Stimulated activated CD4-positive, alpha-beta T cell treated with anti-CD3 and anti-CD28 coated beads, Interleukin-1b, Interleukin-23, amount 100 ng/mL, for 4 hours (primary cell): ENCODE data around the gene UNC93B1.
A peak's percentile ranks its signal among the peaks of the same experiment; 100 is the strongest.

Experiments
- DNase-seq, 2 donors: peaks; one replicate each; pipeline ENCODE4 v3.0.0-alpha.2; 2020; ENCODE audit warnings: low read depth in 2 of 2

The UNC93B1 gene

GRCh38 chr11:68040101-68040956 lies 36.4 kb upstream of the UNC93B1 start:
- DNase-seq: peak in 1 of 2 donors; percentile 37

- no peak for DNase-seq
These were observed 35.7 kb upstream of the UNC93B1 start for GRCh38 chr11:68039526-68040086.

DNA sequence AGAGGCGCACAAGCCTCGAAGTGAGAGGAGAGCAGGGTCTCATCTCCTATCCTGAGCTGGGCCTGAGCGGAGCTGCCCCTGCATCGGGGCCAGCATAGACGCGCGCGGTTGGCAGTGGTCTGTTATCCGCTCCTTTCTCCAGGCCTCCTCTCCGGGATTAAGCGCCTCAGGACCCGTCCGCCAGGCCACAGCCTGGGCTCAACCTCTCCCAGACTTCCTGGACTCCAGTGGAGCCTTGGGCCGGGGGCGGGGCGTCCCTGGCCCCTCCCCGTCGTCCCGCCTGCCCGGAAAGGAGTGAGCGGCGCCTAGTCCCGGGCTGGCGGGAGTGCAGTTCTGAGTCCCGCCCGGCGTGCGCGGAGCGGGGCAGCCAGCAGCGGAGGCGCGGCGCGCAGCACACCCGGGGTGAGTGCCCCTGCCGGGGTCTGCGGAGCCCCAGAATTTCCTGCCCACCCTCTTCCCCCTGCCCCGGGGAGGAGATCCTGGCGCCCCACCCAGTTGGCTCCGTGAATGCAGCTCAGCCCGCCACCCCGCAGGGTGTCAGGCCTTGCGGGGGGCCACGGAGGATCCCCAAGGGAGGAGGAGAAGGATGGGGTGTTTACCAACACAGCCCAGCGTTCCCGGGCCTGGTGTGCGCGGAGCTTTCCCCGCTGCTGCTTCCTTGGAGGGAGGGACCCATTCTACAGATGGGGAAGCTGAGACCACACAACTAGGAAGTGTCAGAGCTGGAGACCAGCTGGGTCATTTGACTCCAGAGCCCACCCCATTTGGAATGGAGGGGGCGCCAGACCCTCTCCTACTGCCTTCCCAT lies 35.0 kb upstream of the UNC93B1 start, which contains the start of gene TCIRG1:
Gene TCIRG1 (plus strand): TSS at position 308 of the 808 bp plus-strand sequence. CDS start 2,247 bp downstream, outside the sequence.
- DNase-seq: peak; percentile 40 to 61

GRCh38 chr11:68038226-68038717 lies 34.4 kb upstream of the UNC93B1 start:
- DNase-seq: no peak

DNA sequence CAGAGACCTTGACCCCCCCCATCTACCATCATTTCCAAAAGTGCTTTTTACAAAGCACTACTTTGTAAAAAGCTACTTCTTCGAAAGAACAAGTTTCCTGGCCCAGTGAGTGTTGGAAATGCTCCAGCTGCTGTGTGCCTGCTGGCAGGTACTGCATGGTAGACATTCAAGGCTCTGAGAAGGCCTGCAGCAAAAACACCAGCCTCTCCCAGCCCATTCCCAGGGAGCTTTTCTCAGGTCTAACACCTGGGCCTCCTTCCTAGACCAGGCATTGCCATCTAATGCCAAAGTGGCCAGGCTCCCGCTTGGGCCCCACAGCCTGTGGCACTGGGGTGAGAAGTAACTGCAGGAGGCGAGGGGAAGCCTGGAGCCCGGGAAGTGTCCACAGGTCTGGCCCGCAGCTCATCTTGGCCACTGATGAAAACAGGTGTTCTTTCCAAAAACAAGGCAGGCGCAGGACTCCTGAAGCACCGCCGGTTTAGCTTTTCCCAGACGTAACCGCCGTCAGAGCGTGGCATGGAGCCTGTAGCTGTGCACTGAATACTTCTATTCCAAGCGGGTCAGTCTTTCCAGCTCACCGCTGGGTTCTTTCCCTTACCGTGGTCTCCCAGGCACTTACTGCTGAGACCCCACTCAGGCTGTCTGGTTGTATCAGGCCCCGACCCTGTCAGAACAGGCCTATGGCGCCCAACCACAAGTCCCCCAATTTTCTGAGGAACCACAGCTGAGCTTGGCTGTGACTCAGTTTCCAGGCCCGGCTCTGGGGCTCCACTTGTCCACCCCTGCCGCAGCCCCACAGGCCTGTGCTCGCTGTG lies 33.7 kb upstream of the UNC93B1 start:
- DNase-seq: no peak

DNA sequence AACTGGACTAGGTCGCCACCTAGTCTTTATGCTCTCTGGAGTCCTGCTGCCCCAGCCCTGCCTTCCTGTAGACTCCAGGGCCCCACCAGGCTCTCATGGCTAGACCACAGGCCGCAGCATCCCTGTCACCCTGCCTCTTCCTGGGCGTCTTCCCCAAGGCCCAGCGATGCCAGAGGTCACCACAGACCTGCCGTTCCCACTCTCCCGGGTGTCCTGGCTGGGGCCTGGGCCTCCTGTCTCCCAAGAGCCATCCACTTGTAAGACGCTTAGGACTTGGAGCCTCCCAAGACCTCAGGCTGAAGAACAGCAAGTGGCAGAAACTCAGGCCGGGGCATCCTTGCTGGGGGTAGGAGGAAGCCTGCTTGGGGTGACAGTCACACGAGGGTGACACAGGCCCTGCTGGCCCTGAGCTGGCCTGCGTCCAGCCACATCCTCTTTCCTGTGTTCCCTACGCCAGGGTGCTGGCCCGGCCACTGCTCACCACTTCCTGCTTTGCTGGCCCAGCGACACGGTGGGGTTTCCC lies 32.9 kb upstream of the UNC93B1 start:
- no peak for DNase-seq

DNA sequence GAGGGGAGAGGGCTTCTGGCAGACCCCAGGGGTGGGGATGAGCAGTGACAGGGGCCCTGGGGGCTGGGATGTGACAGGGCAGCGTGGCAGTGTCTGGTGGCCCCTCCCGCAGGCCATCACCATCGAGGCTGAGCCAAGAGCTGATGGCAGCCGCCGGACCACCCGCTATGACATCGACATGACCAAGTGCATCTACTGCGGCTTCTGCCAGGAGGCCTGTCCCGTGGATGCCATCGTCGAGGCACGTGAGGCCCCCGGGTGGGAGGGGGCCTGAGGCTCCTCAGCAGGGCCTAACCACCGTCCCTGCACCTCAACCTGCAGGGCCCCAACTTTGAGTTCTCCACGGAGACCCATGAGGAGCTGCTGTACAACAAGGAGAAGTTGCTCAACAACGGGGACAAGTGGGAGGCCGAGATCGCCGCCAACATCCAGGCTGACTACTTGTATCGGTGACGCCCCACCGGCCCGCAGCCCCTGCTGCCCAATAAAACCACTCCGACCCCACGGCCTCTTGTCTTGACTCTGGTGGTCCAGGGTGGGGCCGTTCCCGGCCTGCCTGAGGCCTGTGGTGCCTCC lies 32.3 kb upstream of the UNC93B1 start:
- DNase-seq: no peak

- no peak for DNase-seq
These were observed 31.5 kb upstream of the UNC93B1 start for GRCh38 chr11:68035266-68035876.

DNA sequence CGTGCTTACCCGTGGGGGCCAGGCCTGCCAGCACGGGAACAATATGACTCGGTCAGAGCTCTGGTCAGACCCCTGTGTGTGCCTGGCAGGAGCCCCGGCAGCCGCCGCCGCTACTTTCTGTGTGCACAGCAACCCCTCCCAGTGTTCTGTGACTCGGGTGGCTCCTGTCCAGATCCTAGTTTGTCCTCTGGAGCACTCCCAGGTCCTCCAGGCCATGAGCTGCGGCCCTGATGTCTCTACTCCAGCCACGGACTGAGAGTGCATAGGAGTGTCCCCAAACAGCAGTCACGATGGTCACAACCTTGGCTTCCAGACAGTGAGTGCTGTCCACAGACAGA lies 29.8 kb upstream of the UNC93B1 start:
- no peak for DNase-seq

GRCh38 chr11:68032997-68033707 lies 29.3 kb upstream of the UNC93B1 start:
- DNase-seq: no peak

DNA sequence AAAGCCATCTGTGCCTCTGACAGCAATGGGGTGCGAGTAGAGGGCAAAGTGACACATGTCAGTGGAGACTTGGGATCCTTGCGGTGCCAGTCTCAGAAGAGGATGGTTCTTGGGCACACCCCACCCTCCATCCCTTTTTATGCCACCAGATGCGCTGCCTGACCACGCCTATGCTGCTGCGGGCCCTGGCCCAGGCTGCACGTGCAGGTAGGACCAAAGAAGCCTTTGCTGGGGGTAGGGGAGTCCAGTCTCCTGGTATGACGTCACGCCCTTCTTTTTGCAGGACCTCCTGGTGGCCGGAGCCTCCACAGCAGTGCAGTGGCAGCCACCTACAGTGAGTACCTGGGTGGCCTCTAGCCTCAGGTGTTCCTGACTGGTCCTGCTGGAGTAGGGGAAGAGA lies 28.1 kb upstream of the UNC93B1 start:
- DNase-seq: no peak

GRCh38 chr11:68031144-68031464 lies 27.2 kb upstream of the UNC93B1 start:
- DNase-seq: no peak

- DNase-seq: peak; percentile 94 to 97
These were observed 26.6 kb upstream of the UNC93B1 start, which contains the start of gene NDUFS8 for GRCh38 chr11:68030318-68031143. TSS of gene NDUFS8 (plus strand) at chr11:68030681. CDS start at chr11:68032152, 1,471 bp downstream.

DNA sequence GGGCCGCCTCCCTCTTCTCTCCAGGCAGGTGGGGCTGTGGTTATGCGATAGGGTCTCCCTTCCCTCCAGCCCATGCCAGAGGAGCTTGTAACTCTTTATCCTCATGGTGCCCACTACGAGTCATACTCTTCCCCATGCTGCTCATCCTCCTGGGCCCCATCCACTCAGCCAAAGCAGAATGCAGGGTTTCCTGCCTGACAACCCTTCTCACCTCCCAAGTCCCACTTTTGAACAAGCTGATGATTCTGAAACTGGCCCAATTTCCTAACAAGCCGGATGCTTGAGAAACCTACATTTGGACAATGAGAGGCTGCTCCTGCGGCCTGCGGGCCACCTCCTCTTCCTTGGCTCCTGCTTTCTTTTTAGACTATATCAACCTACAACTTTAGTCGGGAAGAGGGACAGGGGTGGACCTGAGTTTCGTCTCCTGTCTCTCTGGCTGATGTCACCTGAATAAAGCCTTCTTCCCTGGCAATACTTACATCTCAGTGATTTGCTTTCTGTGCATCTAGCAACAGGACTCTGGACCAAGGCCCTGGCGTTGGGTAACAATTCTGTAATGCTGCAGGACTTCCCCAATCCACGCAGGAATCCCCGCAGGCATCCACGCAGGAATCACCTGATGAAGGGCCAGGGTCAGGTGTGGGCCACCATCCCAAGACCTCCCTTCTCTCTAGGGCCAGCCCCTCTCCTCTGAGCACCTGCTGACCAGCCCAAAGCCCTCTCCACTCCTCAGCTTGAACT lies 25.1 kb upstream of the UNC93B1 start:
- DNase-seq: no peak

DNA sequence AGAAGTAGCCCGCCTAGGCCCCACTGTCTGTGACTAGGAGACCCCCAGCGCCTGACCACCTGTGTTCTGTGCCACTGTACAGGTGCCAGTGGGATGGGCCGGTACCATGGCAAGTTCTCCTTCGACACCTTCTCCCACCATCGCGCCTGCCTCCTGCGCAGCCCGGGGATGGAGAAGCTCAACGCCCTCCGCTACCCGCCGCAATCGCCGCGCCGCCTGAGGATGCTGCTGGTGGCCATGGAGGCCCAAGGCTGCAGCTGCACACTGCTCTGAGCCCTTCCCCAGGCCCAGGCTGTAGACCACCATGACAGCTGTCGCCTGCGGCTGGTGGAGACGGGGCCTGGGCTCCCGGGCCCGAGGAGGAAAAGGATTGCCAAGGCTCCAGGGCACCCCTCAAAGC lies 23.8 kb upstream of the UNC93B1 start:
- DNase-seq: no peak

GRCh38 chr11:68026391-68027105 lies 22.7 kb upstream of the UNC93B1 start:
- DNase-seq: no peak

GRCh38 chr11:68025047-68025446 lies 21.1 kb upstream of the UNC93B1 start:
- no peak for DNase-seq

- DNase-seq: no peak
These were observed 20.6 kb upstream of the UNC93B1 start for GRCh38 chr11:68024508-68024907.
